H1 (cell line): Measurements from ENCODE around the gene RPS26. TPM values are rescaled to one million over a fixed set of nuclear protein-coding genes. Genes with fewer than 3 reads are reported as not detected.
"Not testable (repeated sequence)": the region's sequence is repeated elsewhere in the genome, so short reads cannot be mapped to it uniquely, and the experiment has no call there.

Experiments
- CTCF ChIA-PET: fragments of 300-600 bp; sonication (Branson Sonifier 250); formaldehyde crosslinking; loops from one replicate; lab custom pipeline; 2021; ENCODE audit not compliant: partially characterized antibody; lab: Charles Lee
- POLR2A ChIA-PET: fragments of 300-600 bp; sonication (Branson Sonifier 250); formaldehyde crosslinking; loops from one replicate; lab custom pipeline; 2021; ENCODE audit warnings: inconsistent platforms; ENCODE audit not compliant: partially characterized antibody; lab: Charles Lee
- DNase-seq, 2 experiments: peaks; one replicate each; pipeline versions ENCODE4 v3.0.0 to v3.0.0-alpha.2; 2010 to 2022; ENCODE audit warnings: low spot score in 2 of 2, low read depth in 1 of 2, mixed read lengths in 1 of 2
- FAIRE-seq: peaks from 2 replicates; lab custom pipeline; 2011; peaks lifted over from hg19 to GRCh38; lab: Jason Lieb, UNC
- H2AFZ ChIP-seq: 2 replicates; pipeline ENCODE4 v1.8.1; 2012; ENCODE audit warnings: low read length, inconsistent platforms
- H2AK5ac ChIP-seq: 2 replicates; pipeline ENCODE4 v1.6.1; 2013; ENCODE audit warnings: low read depth, low read length
- H2BK120ac ChIP-seq: replicated peaks from 2 replicates; pipeline ENCODE3; 2013; ENCODE audit warnings: low read depth, low read length, inconsistent platforms
- H2BK12ac ChIP-seq: 2 replicates; pipeline ENCODE4 v1.6.1; 2013; ENCODE audit warnings: low read depth, low read length
- H2BK15ac ChIP-seq: 2 replicates; pipeline ENCODE4 v1.6.1; 2013; ENCODE audit warnings: low read length
- H2BK20ac ChIP-seq: 2 replicates; pipeline ENCODE4 v1.6.1; 2013; ENCODE audit warnings: low read length
- H2BK5ac ChIP-seq: 2 replicates; pipeline ENCODE4 v1.6.1; 2013; ENCODE audit warnings: low read depth, low read length
- H3K14ac ChIP-seq: 2 replicates; pipeline ENCODE4 v1.6.1; 2013; ENCODE audit warnings: inconsistent platforms; ENCODE audit not compliant: insufficient read length
- H3K18ac ChIP-seq: 2 replicates; pipeline ENCODE4 v1.6.1; 2013; ENCODE audit warnings: low read length; ENCODE audit errors: extremely low read depth
- H3K23ac ChIP-seq: 2 replicates; pipeline ENCODE4 v1.6.1; 2013; ENCODE audit warnings: inconsistent platforms; ENCODE audit not compliant: insufficient read length
- H3K23me2 ChIP-seq: 2 replicates; pipeline ENCODE4 v1.6.1; 2013; ENCODE audit warnings: low read depth, low read length
- H3K27ac ChIP-seq: 2 replicates; pipeline ENCODE4 v1.6.1; 2011; ENCODE audit warnings: low read depth, low read length, inconsistent platforms
- H3K27me3 ChIP-seq, 4 experiments: replicated peaks in 1 of 4; 1 replicate in 1 of 4; 2 replicates in 3 of 4; pipeline versions ENCODE4 v1.6.1 to v1.8.1; 2011 to 2013; ENCODE audit warnings: low read length in 3 of 4, mild to moderate bottlenecking in 3 of 4, inconsistent platforms in 2 of 4, mixed read lengths in 2 of 4, moderate library complexity in 1 of 4; ENCODE audit not compliant: control insufficient read depth in 3 of 4, insufficient read depth in 3 of 4; ENCODE audit errors: extremely low read depth in 1 of 4
- H3K36me3 ChIP-seq, 4 experiments: 2 replicates each; pipeline versions ENCODE4 v1.6.1 to v1.8.1; 2011 to 2013; ENCODE audit warnings: mild to moderate bottlenecking in 4 of 4, low read length in 3 of 4, moderate library complexity in 2 of 4, control low read depth in 1 of 4, inconsistent platforms in 1 of 4; ENCODE audit not compliant: insufficient read depth in 4 of 4, control insufficient read depth in 2 of 4
- H3K4ac ChIP-seq: replicated peaks from 2 replicates; pipeline ENCODE3; 2013; ENCODE audit warnings: low read length, low read depth, mixed read lengths, inconsistent platforms; ENCODE audit not compliant: insufficient read length
- H3K4me1 ChIP-seq, 4 experiments: replicated peaks in 1 of 4; 1 replicate in 1 of 4; 2 replicates in 3 of 4; pipeline versions ENCODE4 v1.6.1 to v1.8.1; 2011 to 2013; ENCODE audit warnings: low read length in 3 of 4, inconsistent platforms in 2 of 4, mixed read lengths in 1 of 4; ENCODE audit not compliant: insufficient read depth in 4 of 4, control insufficient read depth in 3 of 4
- H3K4me2 ChIP-seq, 2 experiments: 2 replicates each; pipeline versions ENCODE4 v1.6.1 to v1.8.1; 2011 to 2013; ENCODE audit warnings: low read depth in 2 of 2, low read length in 2 of 2, control low read depth in 1 of 2, inconsistent platforms in 1 of 2, mild to moderate bottlenecking in 1 of 2; ENCODE audit not compliant: insufficient read depth in 1 of 2
- H3K4me3 ChIP-seq, 4 experiments: fragments of 200-600, 300-600 bp in 1 of 4; sonication (generic), shearing (Covaris generic), sonication (Bioruptor Twin) in 1 of 4; 2 replicates each; pipeline versions ENCODE4 v1.5.1 to v1.8.1; 2011 to 2016; ENCODE audit warnings: low read length in 4 of 4, low read depth in 3 of 4, control low read depth in 2 of 4, inconsistent platforms in 2 of 4, mild to moderate bottlenecking in 2 of 4, mixed read lengths in 1 of 4, moderate library complexity in 1 of 4; ENCODE audit not compliant: insufficient read depth in 2 of 4; ENCODE audit errors: extremely low read depth in 1 of 4
- H3K56ac ChIP-seq: replicated peaks from 2 replicates; pipeline ENCODE3; 2013; ENCODE audit warnings: low read depth, mild to moderate bottlenecking, mixed read lengths, low read length, inconsistent platforms; ENCODE audit not compliant: insufficient read length
- H3K79me1 ChIP-seq: 2 replicates; pipeline ENCODE4 v1.6.1; 2013; ENCODE audit warnings: low read depth, low read length, control low read depth
- H3K79me2 ChIP-seq, 2 experiments: 2 replicates each; pipeline versions ENCODE4 v1.6.1 to v1.8.1; 2012 to 2013; ENCODE audit warnings: low read length in 2 of 2, mild to moderate bottlenecking in 2 of 2, inconsistent platforms in 1 of 2; ENCODE audit not compliant: insufficient read depth in 2 of 2, control insufficient read depth in 1 of 2
- H3K9ac ChIP-seq, 4 experiments: replicated peaks in 1 of 4; 1 replicate in 1 of 4; 2 replicates in 3 of 4; pipeline versions ENCODE4 v1.6.1 to v1.8.1; 2011 to 2013; ENCODE audit warnings: low read depth in 3 of 4, low read length in 3 of 4, control low read depth in 2 of 4, mild to moderate bottlenecking in 2 of 4, moderate library complexity in 2 of 4, inconsistent platforms in 1 of 4; ENCODE audit errors: extremely low read depth in 1 of 4
- H3K9me3 ChIP-seq, 2 experiments: 2 replicates each; pipeline versions ENCODE4 v1.6.1 to v1.8.1; 2012 to 2013; ENCODE audit warnings: mild to moderate bottlenecking in 2 of 2, moderate library complexity in 2 of 2, control low read depth in 1 of 2, inconsistent platforms in 1 of 2, low read depth in 1 of 2, low read length in 1 of 2, mixed read lengths in 1 of 2; ENCODE audit not compliant: insufficient read depth in 2 of 2
- H4K20me1 ChIP-seq, 2 experiments: replicated peaks in 1 of 2; 2 replicates each; pipeline versions ENCODE3 to v1.8.1; 2011 to 2013; ENCODE audit warnings: inconsistent platforms in 2 of 2, low read length in 2 of 2, mild to moderate bottlenecking in 1 of 2; ENCODE audit not compliant: insufficient read depth in 2 of 2, control insufficient read depth in 1 of 2
- H4K5ac ChIP-seq: 2 replicates; pipeline ENCODE4 v1.6.1; 2013; ENCODE audit warnings: low read length, low read depth, mixed read lengths, inconsistent platforms; ENCODE audit not compliant: insufficient read length
- H4K8ac ChIP-seq: 2 replicates; pipeline ENCODE4 v1.8.0; 2013; ENCODE audit warnings: mild to moderate bottlenecking, moderate library complexity, low read length, inconsistent platforms; ENCODE audit not compliant: insufficient read depth; ENCODE audit errors: extremely low read depth
- H4K91ac ChIP-seq: replicated peaks from 2 replicates; pipeline ENCODE3; 2013; ENCODE audit warnings: low read length, mixed read lengths, inconsistent platforms; ENCODE audit not compliant: insufficient read length
- WGBS, 2 experiments: shearing (Covaris generic) in 1 of 2; methylation state at CpG; one replicate each; pipeline versions ENCODE4 v1.1.6 to v1.1.7; 2013 to 2015; ENCODE audit warnings: low lambda C conversion rate in 2 of 2, mixed read lengths in 2 of 2, inconsistent platforms in 1 of 2, low coverage in 1 of 2, missing lambda C conversion rate in 1 of 2; ENCODE audit not compliant: insufficient replicate concordance in 2 of 2, insufficient coverage in 1 of 2, insufficient read length in 1 of 2; ENCODE audit errors: extremely low coverage in 1 of 2, missing lambda C conversion rate in 1 of 2; 5-methylcytosine and 5-hydroxymethylcytosine counted together
- polyA plus RNA-seq, 7 experiments: library from polyadenylated mRNA; depleted of rRNA in 3 of 7; stranded (reverse) in 5 of 7; unstranded in 2 of 7; fragments of >200 nt in 5 of 7; fragments of 200-250 nt in 2 of 7; gene quantifications; 1 replicate in 5 of 7; 2 replicates in 1 of 7; 4 replicates in 1 of 7; pipeline versions ENCODE4 v1.2.1 to v1.2.3, GENCODE V29; 2011 to 2013; ENCODE audit warnings: missing spikeins in 2 of 7, mixed read lengths in 2 of 7
- total RNA-seq: library from RNA; stranded (reverse); fragmentation: NEBNext Ultra II Directional; extraction: Animal tissue kit (Norgen Biotek cat#: 25700); gene quantifications from 2 replicates; pipeline ENCODE4 v1.2.1, GENCODE V29; 2021

Gene RPS26
- total and polyA plus RNA-seq, 2 of the 8 experiments (the other 6 are each of a cell fraction or from before 2014, with no cell fraction given): 53.4 to 1,922 TPM

GRCh38 chr12:56059964-56060363 lies 18.2 kb downstream of the RPS26 start:
- H3K14ac ChIP-seq, POLR2A ChIA-PET, H3K36me3 ChIP-seq, H3K27me3 ChIP-seq, H2BK20ac ChIP-seq, H2AFZ ChIP-seq, H3K4ac ChIP-seq, H3K79me1 ChIP-seq, H3K9ac ChIP-seq, H3K4me2 ChIP-seq, H3K27ac ChIP-seq, H2BK15ac ChIP-seq, H3K79me2 ChIP-seq, H4K20me1 ChIP-seq, FAIRE-seq, H4K8ac ChIP-seq, H3K23me2 ChIP-seq, H2BK120ac ChIP-seq, H4K5ac ChIP-seq, DNase-seq, H4K91ac ChIP-seq, H3K9me3 ChIP-seq, H3K56ac ChIP-seq, H3K23ac ChIP-seq, H3K4me3 ChIP-seq, H2BK12ac ChIP-seq, H3K18ac ChIP-seq, H2AK5ac ChIP-seq, H2BK5ac ChIP-seq, H3K4me1 ChIP-seq: not testable (repeated sequence)
- CTCF ChIA-PET: interaction anchor here (0.6 to 2.1 kb wide), 3 partner anchors 20 to 242 kb away, joined by 3 to 10 read pairs (median 3); partner anchors contain the start of genes ERBB3 and ORMDL2
- 87% methylated on average over 8 of the region's 8 CpGs; no CpG with 5 or more reads in 1 of the 2 experiments for WGBS, 2 experiments
